HepG2 (cell line): Measurements from ENCODE around the gene AMOTL2. TPM values are rescaled to one million over a fixed set of nuclear protein-coding genes. Genes with fewer than 3 reads are reported as not detected.
A peak's percentile ranks its signal among the peaks of the same experiment; 100 is the strongest.

Experiments used
- ARNT2 ChIP-seq: sonication (generic); formaldehyde crosslinking; IDR thresholded peaks from 2 replicates; pipeline ENCODE4 v1.8.0; 2022; ENCODE audit warnings: mild to moderate bottlenecking, low read depth, missing genetic modification reagents, moderate library complexity
- ARNTL ChIP-seq: sonication (generic); formaldehyde crosslinking; IDR thresholded peaks from 2 replicates; pipeline ENCODE4 v1.4.0; 2020; ENCODE audit warnings: mild to moderate bottlenecking, missing genetic modification reagents
- CCDC6 ChIP-seq: sonication (generic); formaldehyde crosslinking; IDR thresholded peaks from 2 replicates; pipeline ENCODE4 v1.8.1; 2022; ENCODE audit warnings: mild to moderate bottlenecking, missing genetic modification reagents, moderate library complexity
- CENPX ChIP-seq: sonication (generic); formaldehyde crosslinking; IDR thresholded peaks from 2 replicates; pipeline ENCODE4 v1.9.0; 2021; ENCODE audit warnings: mild to moderate bottlenecking, missing genetic modification reagents, moderate library complexity
- FLYWCH1 ChIP-seq: sonication (generic); formaldehyde crosslinking; IDR thresholded peaks from 2 replicates; pipeline ENCODE4 v1.8.1; 2023; ENCODE audit warnings: mild to moderate bottlenecking, missing genetic modification reagents
- GABPB1 ChIP-seq: IDR thresholded peaks from 2 replicates; pipeline ENCODE4 v1.6.1; 2016; ENCODE audit warnings: mild to moderate bottlenecking, missing genetic modification reagents, moderate library complexity, missing compliant biosample characterization
- MTA1 ChIP-seq: sonication (generic); formaldehyde crosslinking; IDR thresholded peaks from 2 replicates; pipeline ENCODE4 v1.4.0; 2020; ENCODE audit warnings: missing genetic modification reagents, mild to moderate bottlenecking, borderline replicate concordance
- NR2C2 ChIP-seq: sonication (generic); formaldehyde crosslinking; IDR thresholded peaks from 2 replicates; pipeline ENCODE4 v1.4.0; 2020; ENCODE audit warnings: missing genetic modification reagents, mild to moderate bottlenecking, moderate library complexity, borderline replicate concordance
- RARA ChIP-seq: IDR thresholded peaks from 2 replicates; pipeline ENCODE4 v1.6.1; 2016; ENCODE audit warnings: missing genetic modification reagents, missing compliant biosample characterization
- RBM39 ChIP-seq: fragments of 200-400 bp; formaldehyde crosslinking; IDR thresholded peaks from one replicate; pipeline ENCODE4 v1.6.1; 2018; ENCODE audit warnings: antibody characterized with exemption, mild to moderate bottlenecking, low read depth, low read length; ENCODE audit not compliant: poor library complexity, severe bottlenecking
- SIN3B ChIP-seq: fragments of 150-350 bp; IDR thresholded peaks from 2 replicates; pipeline ENCODE4 v1.6.1; 2014; ENCODE audit warnings: low read length
- SMARCC2 ChIP-seq: fragments of 450-650 bp; IDR thresholded peaks from 2 replicates; pipeline ENCODE4 v1.6.1; 2017; ENCODE audit warnings: antibody characterized with exemption, mild to moderate bottlenecking
- SPEN ChIP-seq: sonication (generic); formaldehyde crosslinking; IDR thresholded peaks from 2 replicates; pipeline ENCODE4 v1.5.1; 2020; ENCODE audit warnings: low read depth, mild to moderate bottlenecking, missing genetic modification reagents
- TGIF2 ChIP-seq: IDR thresholded peaks from 2 replicates; pipeline ENCODE4 v1.6.1; 2016; ENCODE audit warnings: control low read depth, missing compliant biosample characterization
- TRIM24 ChIP-seq: sonication (generic); formaldehyde crosslinking; IDR thresholded peaks from 2 replicates; pipeline ENCODE4 v1.8.0; 2022; ENCODE audit warnings: mild to moderate bottlenecking, missing genetic modification reagents
- YY1 ChIP-seq: IDR thresholded peaks from 2 replicates; pipeline ENCODE4 v1.6.1; 2011; ENCODE audit warnings: low read length, low read depth, moderate library complexity, mild to moderate bottlenecking; ENCODE audit not compliant: insufficient read depth, insufficient replicate concordance
- ZBTB2 ChIP-seq: sonication (generic); formaldehyde crosslinking; IDR thresholded peaks from 2 replicates; pipeline ENCODE4 v1.8.0; 2022; ENCODE audit warnings: low read depth, missing genetic modification reagents
- ZBTB33 ChIP-seq: sonication (generic); formaldehyde crosslinking; IDR thresholded peaks from 2 replicates; pipeline ENCODE4 v1.4.0; 2020; ENCODE audit warnings: missing genetic modification reagents
- ZNF263 ChIP-seq: sonication (generic); formaldehyde crosslinking; IDR thresholded peaks from 2 replicates; pipeline ENCODE4 v1.4.0; 2020; ENCODE audit warnings: missing genetic modification reagents
- ZNF280D ChIP-seq: sonication (generic); formaldehyde crosslinking; IDR thresholded peaks from 2 replicates; pipeline ENCODE4 v1.5.1; 2020; ENCODE audit warnings: mild to moderate bottlenecking, missing genetic modification reagents
- ZNF639 ChIP-seq: conservative IDR thresholded peaks from 2 replicates; pipeline ENCODE4 v1.6.1; 2018; ENCODE audit warnings: missing genetic modification reagents
- ZSCAN20 ChIP-seq: sonication (generic); formaldehyde crosslinking; IDR thresholded peaks from 2 replicates; pipeline ENCODE4 v1.4.0; 2020; ENCODE audit warnings: missing genetic modification reagents, mild to moderate bottlenecking, borderline replicate concordance
- polyA plus RNA-seq, 8 experiments: library from polyadenylated mRNA; depleted of rRNA in 3 of 8; stranded (reverse) in 7 of 8; unstranded in 1 of 8; fragments of >200 nt; fragmentation: Illumina TruSeq in 4 of 8; extraction: Trizol in 4 of 8; gene quantifications; 2 replicates each; pipeline versions ENCODE4 v1.2.1 to v1.2.3, GENCODE V29; 2011 to 2016; ENCODE audit warnings: low read depth in 4 of 8, missing spikeins in 1 of 8, mixed read lengths in 1 of 8; ENCODE audit not compliant: insufficient read depth in 1 of 8
- total RNA-seq, 5 experiments: library from RNA; depleted of rRNA; stranded (reverse); fragments of >200 nt; fragmentation: Illumina TruSeq; extraction: Trizol; gene quantifications; 2 replicates each; pipeline ENCODE4 v1.2.3, GENCODE V29; 2016; ENCODE audit warnings: low read depth in 1 of 5

Gene AMOTL2
- total and polyA plus RNA-seq, 2 of the 13 experiments (the other 11 are each of a cell fraction or from before 2014, with no cell fraction given): 17.3 to 18.5 TPM

GRCh38 chr3:134364061-134364935 lies 9.9 kb downstream of the AMOTL2 start (continued):
- no peak for TF ChIP-seq TRIM24 (CRISPR knock-in tag)
- TF ChIP-seq ZNF263: peak; percentile 45; the same call in 1 of the 2 replicates
- TF ChIP-seq MTA1 (CRISPR knock-in tag): no peak
- TF ChIP-seq ZNF639 (CRISPR knock-in tag): no peak
- TF ChIP-seq NR2C2 (CRISPR knock-in tag): no peak
- no peak for TF ChIP-seq FLYWCH1 (CRISPR knock-in tag)
- TF ChIP-seq RARA (CRISPR knock-in tag): no peak
- no peak for TF ChIP-seq ZNF280D (CRISPR knock-in tag)
- peak; percentile 16; the same call in 1 of the 2 replicates for TF ChIP-seq GABPB1 (CRISPR knock-in tag)
- TF ChIP-seq YY1: peak; percentile 18
- TF ChIP-seq SPEN (CRISPR knock-in tag): no peak
- TF ChIP-seq ARNTL (CRISPR knock-in tag): no peak
- no peak for TF ChIP-seq RBM39
- TF ChIP-seq TGIF2 (CRISPR knock-in tag): no peak
- TF ChIP-seq SMARCC2: no peak
- TF ChIP-seq ARNT2 (CRISPR knock-in tag): no peak
- TF ChIP-seq SIN3B: no peak
- peak; percentile 90 for TF ChIP-seq ZBTB33 (CRISPR knock-in tag)
- no peak for TF ChIP-seq CCDC6
- TF ChIP-seq CENPX (CRISPR knock-in tag): no peak
- TF ChIP-seq ZSCAN20 (CRISPR knock-in tag): no peak
- TF ChIP-seq ZBTB2: no peak
